D721Med (cell line): ENCODE results near the gene TMEM174.
"Not testable (repeated sequence)": the region's sequence is repeated elsewhere in the genome, so short reads cannot be mapped to it uniquely, and the experiment has no call there.

Source experiments
- DNase-seq: peaks from one replicate; pipeline ENCODE4 v3.0.0; 2011; ENCODE audit warnings: low spot score; ENCODE audit not compliant: insufficient read length
- FAIRE-seq: peaks from 2 replicates; lab custom pipeline; 2011; peaks lifted over from hg19 to GRCh38; lab: Jason Lieb, UNC
- TF ChIP-seq, protein P1 (sequence below): IDR thresholded peaks from 2 replicates; pipeline ENCODE4 v1.5.1; 2012; ENCODE audit warnings: mild to moderate bottlenecking, control low read depth; ENCODE audit not compliant: insufficient read depth; ENCODE audit errors: missing control alignments

TMEM174 gene

DNA sequence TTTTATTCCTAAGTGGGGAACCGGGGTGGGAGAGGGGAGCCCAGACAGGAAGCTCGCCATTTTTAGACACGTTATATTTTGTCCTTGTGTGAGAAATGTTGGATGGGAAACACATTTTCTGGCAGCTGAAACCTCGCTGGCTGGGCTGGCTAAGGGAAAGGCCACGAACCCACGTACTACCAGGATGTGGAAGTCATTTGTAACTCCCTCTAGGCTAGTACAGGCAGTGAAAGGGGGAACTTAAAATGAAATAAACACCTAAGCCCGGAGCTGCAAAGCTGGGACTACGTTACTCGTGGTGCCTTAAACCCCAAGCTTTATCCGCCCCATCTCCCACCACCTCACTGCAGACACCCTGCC lies 42.5 kb downstream of the TMEM174 start:
- no peak for FAIRE-seq
- TF ChIP-seq, protein P1, sequence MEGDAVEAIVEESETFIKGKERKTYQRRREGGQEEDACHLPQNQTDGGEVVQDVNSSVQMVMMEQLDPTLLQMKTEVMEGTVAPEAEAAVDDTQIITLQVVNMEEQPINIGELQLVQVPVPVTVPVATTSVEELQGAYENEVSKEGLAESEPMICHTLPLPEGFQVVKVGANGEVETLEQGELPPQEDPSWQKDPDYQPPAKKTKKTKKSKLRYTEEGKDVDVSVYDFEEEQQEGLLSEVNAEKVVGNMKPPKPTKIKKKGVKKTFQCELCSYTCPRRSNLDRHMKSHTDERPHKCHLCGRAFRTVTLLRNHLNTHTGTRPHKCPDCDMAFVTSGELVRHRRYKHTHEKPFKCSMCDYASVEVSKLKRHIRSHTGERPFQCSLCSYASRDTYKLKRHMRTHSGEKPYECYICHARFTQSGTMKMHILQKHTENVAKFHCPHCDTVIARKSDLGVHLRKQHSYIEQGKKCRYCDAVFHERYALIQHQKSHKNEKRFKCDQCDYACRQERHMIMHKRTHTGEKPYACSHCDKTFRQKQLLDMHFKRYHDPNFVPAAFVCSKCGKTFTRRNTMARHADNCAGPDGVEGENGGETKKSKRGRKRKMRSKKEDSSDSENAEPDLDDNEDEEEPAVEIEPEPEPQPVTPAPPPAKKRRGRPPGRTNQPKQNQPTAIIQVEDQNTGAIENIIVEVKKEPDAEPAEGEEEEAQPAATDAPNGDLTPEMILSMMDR, result no peak
- DNase-seq, result no peak

DNA sequence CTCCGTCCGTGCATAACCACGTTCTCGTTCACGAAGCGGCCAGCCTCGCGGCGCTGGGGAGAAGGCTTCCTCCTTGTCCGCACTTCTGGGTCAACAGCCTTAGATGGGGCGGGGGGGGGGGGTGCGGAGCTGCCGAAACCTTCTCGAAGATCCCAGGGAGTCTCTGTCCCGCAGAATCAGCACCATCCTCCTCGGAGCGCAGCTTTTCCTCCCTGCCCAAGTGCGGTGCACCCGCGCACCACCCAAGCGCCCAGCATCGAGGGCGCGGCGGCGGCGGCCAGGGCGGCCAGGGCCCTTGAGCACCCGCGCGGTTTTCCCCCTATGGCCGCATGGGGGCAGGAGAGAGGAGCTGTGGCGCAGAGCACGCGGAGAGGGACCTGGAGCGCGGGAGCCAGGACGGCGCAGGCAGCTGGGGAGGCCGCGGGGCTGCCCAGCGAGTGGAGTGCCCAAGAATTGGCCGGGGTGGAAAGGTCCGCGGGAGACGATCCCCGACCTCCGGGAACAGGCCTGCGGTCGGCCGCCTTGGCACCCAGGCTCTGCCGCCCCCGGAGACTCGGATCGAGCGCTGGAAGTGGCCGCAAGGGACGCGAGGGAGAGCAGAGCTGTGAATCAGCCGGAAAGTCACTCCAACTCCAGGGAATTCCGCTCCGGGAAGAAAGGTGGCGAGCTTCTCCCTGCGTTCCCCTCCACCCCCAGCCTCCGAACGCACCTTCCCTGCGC lies 43.1 kb downstream of the TMEM174 start:
- FAIRE-seq, result no peak
- DNase-seq, result peak; percentile 80
- TF ChIP-seq, protein P1, result peak; percentile 80

DNA sequence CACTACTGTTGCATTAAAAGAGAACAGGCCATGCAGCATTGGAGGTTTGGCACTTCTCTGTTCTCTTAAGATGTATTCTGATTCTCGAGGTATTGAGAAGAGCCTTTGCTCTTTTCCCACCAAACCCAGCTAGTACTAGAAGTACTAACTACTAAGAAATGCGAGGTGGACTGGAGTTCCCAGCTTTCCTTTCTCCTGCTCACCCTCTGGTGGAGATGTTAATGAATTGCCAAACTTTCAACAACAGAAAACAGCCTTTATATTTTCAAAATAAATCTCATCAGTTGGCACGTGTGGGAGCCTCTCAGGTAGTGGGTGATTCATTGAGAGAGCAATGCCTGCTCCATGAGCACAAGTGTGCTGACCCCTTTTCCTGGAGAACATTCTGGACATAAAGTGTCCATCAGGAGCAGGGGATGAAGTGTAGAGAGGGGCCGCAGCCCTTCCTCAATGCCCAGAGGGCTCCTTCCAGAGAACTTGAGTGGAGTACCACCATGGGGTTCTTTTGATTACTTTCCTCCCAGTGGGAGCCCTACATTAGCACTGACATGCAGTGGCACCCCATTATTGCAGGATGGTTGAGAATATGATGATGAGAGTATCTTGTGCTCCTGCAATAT lies 45.7 kb downstream of the TMEM174 start:
- DNase-seq (no peak), FAIRE-seq (no peak)
- TF ChIP-seq, protein P1, result peak; percentile 20

DNA sequence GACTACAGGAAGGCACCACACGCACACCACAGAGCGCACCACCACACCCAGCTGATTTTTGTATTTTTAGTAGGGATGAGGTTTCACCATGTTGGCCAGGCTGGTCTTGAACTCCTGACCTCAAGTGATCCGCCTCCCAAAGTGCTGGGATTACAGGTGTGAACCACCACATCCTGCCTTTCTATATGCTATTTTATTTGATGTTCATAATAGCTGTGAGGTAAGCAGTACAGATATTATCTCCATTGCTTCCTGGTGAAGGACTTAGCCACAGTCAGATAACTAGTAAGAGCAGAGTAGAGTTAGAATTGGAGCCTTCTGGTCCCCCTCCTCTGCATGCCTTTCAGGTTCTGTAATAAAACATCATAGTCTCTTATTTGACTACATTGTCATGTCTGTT lies 46.3 kb downstream of the TMEM174 start:
- not testable (repeated sequence) for FAIRE-seq, DNase-seq

DNA sequence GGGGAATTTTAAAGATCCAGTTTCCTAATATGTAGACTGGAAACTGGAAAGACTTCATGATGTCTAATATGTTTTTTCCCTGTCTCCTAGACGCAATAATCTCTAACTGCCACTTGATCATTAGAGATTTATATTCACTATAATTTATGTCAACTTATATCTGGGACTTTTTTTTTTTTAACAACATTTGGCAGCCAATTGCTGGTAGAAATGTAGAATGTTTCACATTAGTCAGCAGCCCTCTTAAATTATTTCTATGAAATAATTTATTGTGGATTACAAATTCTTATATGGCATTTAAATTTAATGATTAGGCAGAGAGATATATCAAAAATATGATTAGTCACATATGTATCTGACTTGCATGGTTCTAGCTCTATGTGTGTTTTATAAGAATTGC lies 48.2 kb downstream of the TMEM174 start:
- FAIRE-seq (no peak), DNase-seq (no peak)
- TF ChIP-seq, protein P1, result no peak

DNA sequence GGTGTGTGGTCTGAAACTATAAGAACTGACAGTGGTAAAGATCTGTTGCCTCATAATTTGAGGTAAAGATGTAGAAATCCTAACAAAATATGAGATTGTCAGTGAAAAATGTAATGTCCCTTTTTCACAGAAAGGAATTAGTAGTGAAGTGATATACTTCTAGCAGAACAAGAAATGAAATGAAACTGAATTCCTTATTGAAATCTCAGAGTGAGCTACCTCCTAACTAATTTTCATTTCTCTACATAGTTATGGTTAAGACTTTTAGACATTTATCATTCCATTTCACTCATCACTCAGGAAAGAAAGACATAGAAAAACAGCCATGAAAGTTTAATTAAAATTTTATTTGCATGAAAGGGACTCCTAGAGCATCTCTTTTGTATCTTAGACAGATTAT lies 48.7 kb downstream of the TMEM174 start:
- FAIRE-seq, result no peak
- TF ChIP-seq, protein P1, result no peak
- DNase-seq, result no peak

DNA sequence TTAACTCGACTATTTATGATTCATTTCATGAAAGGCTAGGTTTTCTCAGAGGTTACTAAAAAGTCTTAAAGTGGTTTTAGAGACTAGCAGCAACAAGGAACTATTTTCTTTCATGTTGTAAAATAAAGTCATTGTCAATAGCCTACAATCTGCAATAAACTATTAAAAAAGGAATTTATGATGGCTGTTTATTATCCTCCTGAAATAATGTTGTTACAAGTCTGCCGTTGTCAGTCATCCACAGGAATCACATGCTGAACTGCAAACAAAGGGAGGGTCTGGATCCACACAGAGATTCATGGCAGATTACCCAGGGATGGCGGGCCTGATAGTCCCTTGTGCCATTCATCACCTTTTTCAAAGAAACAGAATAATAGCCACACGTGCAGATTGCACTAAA lies 49.2 kb downstream of the TMEM174 start:
- TF ChIP-seq, protein P1, result no peak
- FAIRE-seq (no peak), DNase-seq (no peak)
